ENCODE measurements around the gene EIF3K. TPM values are rescaled to one million over a fixed set of nuclear protein-coding genes. Genes with fewer than 3 reads are reported as not detected.
"Not testable (repeated sequence)": the region's sequence is repeated elsewhere in the genome, so short reads cannot be mapped to it uniquely, and the experiment has no call there.

EIF3K gene
- total RNA-seq = 334 TPM
- 100 to 1,000 TPM; 345 to 430 (median 386) TPM for polyA plus RNA-seq (ENCODE audit: insufficient read depth in 1 of 8, insufficient read length in 8 of 8, low replicate concordance in 1 of 8)
- long read RNA-seq, donor 1, transcript EIF3K-201 (8 exons, 864 nt) = major isoform, 52 of 73 reads
- long read RNA-seq, donor 1, partial matches to known transcripts = 14 of 73 reads
- long read RNA-seq, donor 1, other reads (novel, unspliced or antisense) = 0 of 73 reads
- long read RNA-seq, donor 2, transcript EIF3K-201 (8 exons, 864 nt) = major isoform, 16 of 17 reads
- long read RNA-seq, donor 2, partial matches to known transcripts = 0 of 17 reads
- long read RNA-seq, donor 2, other reads (novel, unspliced or antisense) = 0 of 17 reads
- long read RNA-seq, donor 3, transcript EIF3K-211 (7 exons, 670 nt) = minor isoform, 6 of 171 reads
- long read RNA-seq, donor 3, transcript EIF3K-201 (8 exons, 864 nt) = major isoform, 124 of 171 reads
- long read RNA-seq, donor 3, transcript EIF3K-203 (7 exons, 1,327 nt) = minor isoform, 6 of 171 reads
- long read RNA-seq, donor 3, partial matches to known transcripts = 22 of 171 reads
- long read RNA-seq, donor 3, other reads (novel, unspliced or antisense) = 7 of 171 reads
- long read RNA-seq, donor 4, transcript EIF3K-201 (8 exons, 864 nt) = major isoform, 128 of 163 reads
- long read RNA-seq, donor 4, transcript EIF3K-211 (7 exons, 670 nt) = minor isoform, 6 of 163 reads
- long read RNA-seq, donor 4, transcript EIF3K-203 (7 exons, 1,327 nt) = minor isoform, 6 of 163 reads
- long read RNA-seq, donor 4, transcript EIF3K-205 (4 exons, 667 nt) = minor isoform, 5 of 163 reads
- long read RNA-seq, donor 4, partial matches to known transcripts = 16 of 163 reads
- long read RNA-seq, donor 4, other reads (novel, unspliced or antisense) = 0 of 163 reads
- long read RNA-seq, donor 5, transcript EIF3K-211 (7 exons, 670 nt) = minor isoform, 11 of 375 reads
- long read RNA-seq, donor 5, transcript EIF3K-201 (8 exons, 864 nt) = major isoform, 270 of 375 reads
- long read RNA-seq, donor 5, partial matches to known transcripts = 60 of 375 reads
- long read RNA-seq, donor 5, other reads (novel, unspliced or antisense) = 24 of 375 reads
- long read RNA-seq, donor 6, transcript EIF3K-201 (8 exons, 864 nt) = major isoform, 292 of 421 reads
- long read RNA-seq, donor 6, transcript EIF3K-203 (7 exons, 1,327 nt) = minor isoform, 29 of 421 reads
- long read RNA-seq, donor 6, transcript EIF3K-211 (7 exons, 670 nt) = minor isoform, 7 of 421 reads
- long read RNA-seq, donor 6, partial matches to known transcripts = 64 of 421 reads
- long read RNA-seq, donor 6, other reads (novel, unspliced or antisense) = 19 of 421 reads
- long read RNA-seq, donor 7, transcript EIF3K-201 (8 exons, 864 nt) = major isoform, 197 of 271 reads
- long read RNA-seq, donor 7, transcript EIF3K-203 (7 exons, 1,327 nt) = minor isoform, 13 of 271 reads
- long read RNA-seq, donor 7, partial matches to known transcripts = 39 of 271 reads
- long read RNA-seq, donor 7, other reads (novel, unspliced or antisense) = 14 of 271 reads
- long read RNA-seq, donor 8, transcript EIF3K-203 (7 exons, 1,327 nt) = minor isoform, 9 of 188 reads
- long read RNA-seq, donor 8, transcript EIF3K-209 (4 exons, 711 nt) = minor isoform, 5 of 188 reads
- long read RNA-seq, donor 8, transcript EIF3K-211 (7 exons, 670 nt) = minor isoform, 6 of 188 reads
- long read RNA-seq, donor 8, transcript EIF3K-201 (8 exons, 864 nt) = major isoform, 132 of 188 reads
- long read RNA-seq, donor 8, partial matches to known transcripts = 26 of 188 reads
- long read RNA-seq, donor 8, other reads (novel, unspliced or antisense) = 6 of 188 reads
- long read RNA-seq, donor 9, transcript EIF3K-201 (8 exons, 864 nt) = major isoform, 131 of 183 reads
- long read RNA-seq, donor 9, partial matches to known transcripts = 31 of 183 reads
- long read RNA-seq, donor 9, other reads (novel, unspliced or antisense) = 13 of 183 reads
- long read RNA-seq, donor 10, transcript EIF3K-205 (4 exons, 667 nt) = minor isoform, 5 of 298 reads
- long read RNA-seq, donor 10, transcript EIF3K-203 (7 exons, 1,327 nt) = minor isoform, 10 of 298 reads
- long read RNA-seq, donor 10, transcript EIF3K-201 (8 exons, 864 nt) = major isoform, 190 of 298 reads
- long read RNA-seq, donor 10, partial matches to known transcripts = 68 of 298 reads
- long read RNA-seq, donor 10, other reads (novel, unspliced or antisense) = 15 of 298 reads
- long read RNA-seq, donor 11, transcript EIF3K-209 (4 exons, 711 nt) = minor isoform, 5 of 199 reads
- long read RNA-seq, donor 11, transcript EIF3K-201 (8 exons, 864 nt) = major isoform, 154 of 199 reads
- long read RNA-seq, donor 11, transcript EIF3K-203 (7 exons, 1,327 nt) = minor isoform, 13 of 199 reads
- long read RNA-seq, donor 11, partial matches to known transcripts = 15 of 199 reads
- long read RNA-seq, donor 11, other reads (novel, unspliced or antisense) = 7 of 199 reads

DNA sequence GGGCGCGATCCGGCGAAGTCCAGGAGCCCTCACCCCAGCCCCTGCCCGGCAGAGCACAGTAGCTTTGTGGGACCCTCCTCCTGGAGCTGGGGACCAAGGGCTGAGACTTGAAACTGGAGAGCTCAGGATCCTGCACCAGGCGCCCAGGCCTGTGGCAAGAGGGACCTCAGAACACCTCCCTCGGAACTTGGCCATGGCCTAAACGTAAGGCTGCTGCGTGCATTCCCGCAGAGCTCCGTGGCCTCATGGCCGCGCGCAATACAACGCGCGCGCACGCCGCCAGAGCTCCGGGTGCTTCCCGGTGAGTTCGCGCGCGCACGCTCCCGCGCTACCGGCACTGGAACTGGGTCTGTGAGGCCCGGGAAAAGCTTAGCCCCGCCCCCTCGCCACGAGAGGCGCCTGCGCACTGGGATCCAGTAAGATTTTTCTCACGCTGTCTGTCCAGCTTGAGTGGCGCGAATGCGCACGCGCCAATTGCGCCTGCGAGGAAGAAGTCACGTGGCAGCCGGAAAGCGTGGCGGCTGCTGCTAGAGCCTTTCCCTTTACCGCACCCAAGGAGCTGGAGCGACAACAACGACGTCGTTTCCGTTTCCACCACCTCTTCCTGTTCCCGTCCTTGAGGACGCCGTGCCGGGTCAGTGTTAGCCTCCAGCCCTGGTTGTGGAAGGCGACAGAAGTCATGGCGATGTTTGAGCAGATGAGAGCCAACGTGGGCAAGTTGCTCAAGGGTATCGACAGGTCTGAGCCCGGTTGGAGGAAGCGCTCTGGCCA lies at the start of gene EIF3K:
TSS of gene EIF3K (plus strand) at position 599 of the 771 bp plus-strand sequence. CDS start at position 680, 81 bp downstream.
- H3K36me3 ChIP-seq (ENCODE audit: control insufficient read depth, insufficient read depth, low read length) = peaks cover 28% of the 10 kb centered on the region
- H3K4me3 ChIP-seq (ENCODE audit: low read length) = peak within 1 kb of the TSS; percentile 92
- peaks cover 21% of the 10 kb centered on the region for H3K4me1 ChIP-seq (ENCODE audit: control insufficient read depth, insufficient read depth, low read length)
- WGBS (ENCODE audit: insufficient coverage) = under 1% methylated on average over 59 of the region's 64 CpGs
- peak within 1 kb of the TSS; percentile 91 for H3K27ac ChIP-seq (ENCODE audit: low read length)
- H3K27me3 ChIP-seq (ENCODE audit: control insufficient read depth, insufficient read depth, low read length) = no peaks in the 10 kb centered on the region
- no peaks in the 10 kb centered on the region for H3K9me3 ChIP-seq (replicated peaks; ENCODE audit: control insufficient read depth, low read depth, low read length)
- DNase-seq = peak; percentile 100

DNA sequence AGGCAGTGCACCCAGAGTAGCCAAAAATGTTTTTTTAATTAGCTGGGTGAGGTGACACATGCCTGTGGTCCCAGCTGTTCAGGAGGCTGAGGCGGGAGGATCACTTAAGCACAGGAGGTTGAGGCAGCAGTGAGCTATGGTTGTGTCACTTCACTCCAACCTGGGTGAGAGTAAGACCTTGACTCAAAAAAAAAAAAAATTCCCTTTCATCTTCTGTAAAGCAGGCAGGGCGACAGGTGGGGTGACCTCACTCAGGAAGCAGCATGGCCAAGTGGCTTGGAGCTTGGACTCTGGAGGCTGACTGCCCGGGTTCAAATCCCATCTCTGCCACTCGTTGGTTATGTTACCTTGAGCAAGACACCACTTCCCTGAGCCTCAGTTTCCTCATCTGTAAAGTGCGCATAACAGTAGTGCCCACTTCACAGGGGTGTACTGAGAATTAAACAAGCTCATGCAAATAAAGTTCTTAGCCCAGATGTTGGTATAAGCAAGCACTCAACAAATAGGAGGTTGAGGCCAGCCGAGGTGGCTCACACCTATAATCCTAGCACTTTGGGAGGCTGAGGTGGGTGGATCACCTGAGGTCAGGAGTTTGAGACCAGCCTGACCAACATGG lies 49.5 kb upstream of the EIF3K start:
- WGBS (ENCODE audit: insufficient coverage) = 90% methylated on average over 2 of the region's 6 CpGs
- no peaks in the 10 kb centered on the region for H3K4me1 ChIP-seq (ENCODE audit: control insufficient read depth, insufficient read depth, low read length)
- peaks cover 65% of the 10 kb centered on the region for H3K36me3 ChIP-seq (ENCODE audit: control insufficient read depth, insufficient read depth, low read length)
- no peaks in the 10 kb centered on the region for H3K9me3 ChIP-seq (replicated peaks; ENCODE audit: control insufficient read depth, low read depth, low read length)
- H3K27ac ChIP-seq (ENCODE audit: low read length) = no peak overlapping the region
- peaks cover 4% of the 10 kb centered on the region for H3K27me3 ChIP-seq (ENCODE audit: control insufficient read depth, insufficient read depth, low read length)
- H3K4me3 ChIP-seq (ENCODE audit: low read length) = no peak overlapping the region
- DNase-seq = no peak

DNA sequence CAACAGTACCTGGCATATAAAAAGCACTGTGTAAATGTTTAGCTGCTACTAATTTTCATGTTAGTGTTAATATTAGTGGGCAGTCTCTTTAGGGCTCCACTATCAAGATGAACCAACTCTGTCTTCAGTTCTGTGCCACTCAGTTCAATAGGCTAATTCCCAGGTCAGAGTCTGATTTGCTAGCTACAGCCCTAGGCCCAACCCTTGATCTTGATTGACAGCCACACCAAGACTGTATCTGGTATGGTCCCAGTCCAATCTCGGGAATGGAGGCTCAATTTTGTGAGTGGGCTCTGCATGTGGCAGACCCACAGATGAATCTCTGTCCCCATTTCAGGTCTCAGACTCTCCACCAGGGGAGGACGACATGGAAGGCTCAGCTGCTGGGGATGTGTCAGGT lies 47.3 kb upstream of the EIF3K start:
- no peak overlapping the region for H3K27ac ChIP-seq (ENCODE audit: low read length)
- WGBS (ENCODE audit: insufficient coverage) = 100% methylated on average over 1 of the region's 2 CpGs
- H3K4me1 ChIP-seq (ENCODE audit: control insufficient read depth, insufficient read depth, low read length) = no peaks in the 10 kb centered on the region
- no peak for DNase-seq
- H3K9me3 ChIP-seq (replicated peaks; ENCODE audit: control insufficient read depth, low read depth, low read length) = no peaks in the 10 kb centered on the region
- H3K4me3 ChIP-seq (ENCODE audit: low read length) = no peak overlapping the region
- H3K36me3 ChIP-seq (ENCODE audit: control insufficient read depth, insufficient read depth, low read length) = peaks cover 68% of the 10 kb centered on the region
- H3K27me3 ChIP-seq (ENCODE audit: control insufficient read depth, insufficient read depth, low read length) = no peaks in the 10 kb centered on the region

DNA sequence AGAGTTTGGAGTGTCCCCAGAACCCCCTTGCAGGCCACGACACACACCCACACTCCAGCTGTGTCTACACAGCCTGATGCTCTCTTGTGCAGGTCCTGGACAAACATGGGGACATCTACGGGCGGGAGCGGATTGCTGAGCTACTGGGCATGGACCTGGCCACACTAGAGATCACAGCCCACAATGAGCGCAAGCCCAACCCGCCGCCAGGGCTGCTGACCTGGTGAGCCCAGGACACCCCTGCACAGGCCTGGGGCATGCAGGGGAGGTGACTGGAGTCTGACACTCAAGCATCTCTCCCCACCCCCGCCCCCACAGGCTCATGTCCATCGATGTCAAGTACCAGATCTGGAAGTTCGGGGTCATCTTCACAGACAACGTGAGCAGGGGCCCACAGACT lies 41.2 kb upstream of the EIF3K start:
- no peak overlapping the region for H3K27ac ChIP-seq (ENCODE audit: low read length)
- H3K4me3 ChIP-seq (ENCODE audit: low read length) = no peak overlapping the region
- no peaks in the 10 kb centered on the region for H3K27me3 ChIP-seq (ENCODE audit: control insufficient read depth, insufficient read depth, low read length)
- WGBS (ENCODE audit: insufficient coverage) = 86% methylated on average over 3 of the region's 11 CpGs
- H3K4me1 ChIP-seq (ENCODE audit: control insufficient read depth, insufficient read depth, low read length) = no peaks in the 10 kb centered on the region
- no peaks in the 10 kb centered on the region for H3K9me3 ChIP-seq (replicated peaks; ENCODE audit: control insufficient read depth, low read depth, low read length)
- DNase-seq = no peak
- peaks cover 66% of the 10 kb centered on the region for H3K36me3 ChIP-seq (ENCODE audit: control insufficient read depth, insufficient read depth, low read length)

GRCh38 chr19:38579304-38579703 lies 39.7 kb upstream of the EIF3K start:
- WGBS (ENCODE audit: insufficient coverage) = no CpG with 5 or more reads among the region's 6 CpGs
- H3K4me1 ChIP-seq (ENCODE audit: control insufficient read depth, insufficient read depth, low read length); H3K9me3 ChIP-seq (replicated peaks; ENCODE audit: control insufficient read depth, low read depth, low read length); H3K27ac ChIP-seq (ENCODE audit: low read length); H3K4me3 ChIP-seq (ENCODE audit: low read length); DNase-seq; H3K27me3 ChIP-seq (ENCODE audit: control insufficient read depth, insufficient read depth, low read length): not testable (repeated sequence)
- peaks cover 66% of the 10 kb centered on the region for H3K36me3 ChIP-seq (ENCODE audit: control insufficient read depth, insufficient read depth, low read length)

DNA sequence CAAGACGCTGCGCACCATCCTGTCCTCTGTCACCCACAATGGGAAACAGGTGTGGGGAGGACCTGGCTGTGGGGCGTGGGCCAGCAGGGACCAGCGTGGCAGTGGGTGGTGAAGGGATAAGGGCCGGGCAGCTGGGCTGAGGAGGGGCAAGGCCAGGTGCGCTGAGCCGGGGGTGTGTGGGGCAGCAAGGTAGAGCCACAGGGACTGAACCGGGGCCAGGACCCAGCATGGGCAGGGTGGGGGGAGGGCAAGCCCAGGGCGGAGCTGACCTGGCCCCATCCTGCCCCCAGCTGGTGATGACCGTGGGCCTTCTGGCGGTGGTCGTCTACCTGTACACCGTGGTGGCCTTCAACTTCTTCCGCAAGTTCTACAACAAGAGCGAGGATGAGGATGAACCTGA lies 38.9 kb upstream of the EIF3K start:
- H3K4me3 ChIP-seq (ENCODE audit: low read length) = no peak overlapping the region
- H3K4me1 ChIP-seq (ENCODE audit: control insufficient read depth, insufficient read depth, low read length) = no peaks in the 10 kb centered on the region
- 96% methylated on average over 8 of the region's 15 CpGs for WGBS (ENCODE audit: insufficient coverage)
- H3K27ac ChIP-seq (ENCODE audit: low read length) = no peak overlapping the region
- DNase-seq = no peak
- peaks cover 65% of the 10 kb centered on the region for H3K36me3 ChIP-seq (ENCODE audit: control insufficient read depth, insufficient read depth, low read length)
- H3K9me3 ChIP-seq (replicated peaks; ENCODE audit: control insufficient read depth, low read depth, low read length) = no peaks in the 10 kb centered on the region
- H3K27me3 ChIP-seq (ENCODE audit: control insufficient read depth, insufficient read depth, low read length) = no peaks in the 10 kb centered on the region

DNA sequence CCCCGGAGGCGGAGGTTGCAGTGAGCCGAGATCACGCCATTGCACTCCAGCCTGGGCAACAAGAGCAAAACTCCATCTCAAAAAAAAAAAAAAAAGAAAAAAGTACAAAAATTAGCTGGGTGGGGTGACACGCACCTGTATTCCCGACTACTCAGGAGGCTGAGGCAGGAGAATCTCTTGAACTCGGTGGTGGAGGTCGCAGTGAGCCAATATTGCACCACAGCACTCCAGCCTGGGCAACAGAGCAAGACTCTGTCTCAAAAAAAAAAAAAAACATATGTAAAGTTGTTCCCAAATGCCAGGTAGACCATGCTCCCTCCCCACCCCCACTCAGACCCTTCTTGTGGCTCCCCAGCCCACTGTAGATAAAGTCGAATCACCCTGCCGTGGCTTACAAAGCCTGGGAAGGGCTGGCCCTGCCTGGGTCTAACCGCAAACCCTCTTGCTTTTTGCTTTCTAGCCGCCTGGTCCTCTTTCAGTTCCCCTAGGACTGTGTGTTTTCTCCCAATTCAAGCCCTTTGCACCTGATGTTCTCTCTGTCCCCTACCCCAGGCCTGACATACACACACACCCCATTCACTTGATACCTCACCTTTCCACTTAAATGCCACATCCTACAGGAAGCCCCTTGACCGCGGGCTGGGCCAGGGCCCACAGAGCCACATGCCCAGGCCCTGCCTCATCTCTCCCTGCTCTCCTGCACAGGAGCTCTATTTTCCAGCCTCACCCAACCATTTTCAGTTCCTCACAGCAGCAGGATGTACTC lies 35.6 kb upstream of the EIF3K start:
- Histone ChIP-seq H3K27me3 (ENCODE audit: control insufficient read depth, insufficient read depth, low read length) (no peaks in the 10 kb centered on the region), H3K9me3 (replicated peaks; ENCODE audit: control insufficient read depth, low read depth, low read length) (no peaks in the 10 kb centered on the region), H3K36me3 (ENCODE audit: control insufficient read depth, insufficient read depth, low read length) (peaks cover 71% of the 10 kb centered on the region), H3K27ac (ENCODE audit: low read length) (no peak overlapping the region), H3K4me1 (ENCODE audit: control insufficient read depth, insufficient read depth, low read length) (no peaks in the 10 kb centered on the region), H3K4me3 (ENCODE audit: low read length) (no peak overlapping the region)
- no peak for DNase-seq
- 81% methylated on average over 10 of the region's 14 CpGs for WGBS (ENCODE audit: insufficient coverage)

All from muscle of leg (tissue), 16 donors.